GM21423 (cell line): ENCODE results near the gene PRDM11.
"Not testable (repeated sequence)": the region's sequence is repeated elsewhere in the genome, so short reads cannot be mapped to it uniquely, and the experiment has no call there.

Experiments
- ATAC-seq: cut with Tn5 transposase; IDR thresholded peaks from one replicate; pipeline ENCODE4 v1.9.1; 2021; ENCODE audit warnings: mild to moderate bottlenecking, moderate library complexity; ENCODE audit not compliant: unreplicated experiment

Gene PRDM11

DNA sequence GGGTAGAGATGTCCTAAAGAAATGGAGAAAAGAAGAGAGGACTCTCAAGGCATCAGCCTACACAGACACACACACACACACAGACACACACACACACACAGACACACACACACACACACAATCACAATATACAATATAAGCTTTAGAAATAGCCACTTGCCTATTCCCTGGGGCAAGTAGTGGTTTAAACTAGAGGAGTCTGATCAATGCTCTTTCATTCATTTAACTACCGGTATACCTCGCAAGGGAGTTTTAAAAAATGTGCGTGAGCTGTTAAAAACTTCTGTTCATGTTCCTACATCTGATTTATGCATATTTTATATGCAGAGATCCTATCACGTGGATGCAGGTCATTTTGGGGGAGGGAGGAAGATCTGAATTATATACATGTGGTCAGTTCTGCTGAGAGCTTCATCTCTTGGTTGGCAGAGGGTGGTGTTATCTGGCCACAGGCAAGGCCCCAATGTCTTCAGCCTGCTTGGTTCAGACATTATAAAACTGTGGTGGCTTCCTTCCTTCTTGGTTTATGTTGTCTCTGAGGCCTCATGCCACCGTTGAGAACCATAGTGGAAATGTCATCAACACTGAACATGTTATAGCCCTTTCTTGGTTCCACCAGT lies 83.1 kb downstream of the PRDM11 start:
- no peak for ATAC-seq

DNA sequence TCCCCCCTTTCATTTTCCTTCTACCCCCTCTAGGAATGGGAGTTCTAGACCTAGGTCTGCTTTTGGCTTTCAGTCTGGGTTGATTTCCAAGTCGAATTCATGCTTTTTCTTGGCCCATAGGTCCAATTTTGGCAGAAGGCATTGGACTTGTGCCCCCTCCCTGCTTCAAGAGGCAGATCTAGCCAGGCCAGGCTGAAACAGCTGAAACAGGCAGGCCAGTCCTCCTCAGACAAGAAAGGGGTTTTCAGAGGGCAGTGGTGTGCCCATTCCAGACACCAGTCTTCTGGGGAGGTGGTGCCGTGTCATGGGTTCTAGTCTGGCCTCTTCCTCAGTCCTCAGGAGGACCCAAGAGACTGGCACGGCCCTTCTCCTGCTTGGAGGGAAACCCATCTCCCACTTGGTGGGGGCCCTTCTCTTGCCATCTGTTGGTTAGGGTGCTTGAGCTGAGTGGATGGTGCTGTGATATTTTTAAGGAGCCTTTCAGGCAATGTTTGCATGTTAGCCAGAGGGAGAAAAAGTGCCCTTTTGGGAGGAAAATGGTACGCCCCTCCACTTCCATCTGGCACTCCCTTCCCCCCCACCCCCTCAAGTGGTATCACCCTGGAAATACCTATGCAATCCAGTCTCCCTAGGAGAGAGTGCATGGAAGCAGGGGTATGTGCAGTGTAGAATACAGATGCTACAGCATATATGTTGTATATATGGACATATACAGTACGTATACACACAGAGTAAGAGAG lies 86.1 kb downstream of the PRDM11 start:
- ATAC-seq = no peak

DNA sequence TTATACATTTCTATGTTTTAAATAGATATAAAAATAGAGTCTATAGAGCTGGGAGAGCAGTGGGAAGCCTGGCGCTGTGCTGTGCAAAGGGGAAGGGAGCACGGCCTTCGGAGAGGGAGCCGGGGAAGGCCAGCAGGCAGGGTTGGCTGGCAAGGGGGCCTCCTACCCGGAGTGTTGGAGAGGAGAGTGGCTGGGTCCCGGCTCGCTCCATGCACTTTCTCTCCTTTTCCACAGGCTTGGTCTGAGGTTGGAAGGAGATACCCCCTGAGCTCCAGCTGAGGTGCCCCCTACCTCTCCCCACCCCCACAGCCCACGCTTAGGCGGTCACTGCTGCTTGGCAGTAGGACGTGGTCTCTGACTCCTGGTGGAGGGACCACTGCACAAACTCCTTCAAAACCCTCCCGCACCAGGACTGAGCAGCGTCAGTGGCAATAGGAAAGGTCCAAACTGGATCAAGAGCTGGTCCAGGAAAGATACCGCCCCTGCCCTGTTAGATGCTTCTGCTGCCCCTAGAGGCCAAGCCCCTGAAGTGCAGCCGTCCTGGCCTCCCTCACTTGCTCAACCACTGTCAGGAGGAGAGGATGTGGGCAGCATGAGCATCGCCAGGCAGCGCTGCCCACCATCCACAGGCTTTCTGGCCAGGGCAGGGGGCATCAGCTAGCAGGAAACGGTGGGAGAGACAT lies 86.8 kb downstream of the PRDM11 start:
- peak; percentile 62 for ATAC-seq

DNA sequence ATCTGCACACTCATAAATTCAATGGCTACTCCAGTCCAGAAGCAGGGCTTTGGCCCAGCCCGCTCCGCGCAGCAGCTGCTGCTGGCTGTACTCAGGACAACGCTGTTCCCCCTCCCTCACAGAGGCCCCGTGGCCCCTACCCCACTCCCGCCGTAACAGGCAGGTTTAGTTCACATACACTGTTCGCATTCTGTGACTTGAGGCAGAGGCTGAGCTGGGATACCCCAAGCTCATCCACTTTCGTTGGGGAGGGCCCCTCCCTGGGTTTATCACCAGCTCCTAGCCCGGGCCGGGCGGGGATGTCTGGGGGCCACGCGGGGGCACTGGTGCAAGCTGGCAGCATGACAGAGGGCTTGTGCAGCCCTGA lies 87.3 kb downstream of the PRDM11 start:
- no peak for ATAC-seq

DNA sequence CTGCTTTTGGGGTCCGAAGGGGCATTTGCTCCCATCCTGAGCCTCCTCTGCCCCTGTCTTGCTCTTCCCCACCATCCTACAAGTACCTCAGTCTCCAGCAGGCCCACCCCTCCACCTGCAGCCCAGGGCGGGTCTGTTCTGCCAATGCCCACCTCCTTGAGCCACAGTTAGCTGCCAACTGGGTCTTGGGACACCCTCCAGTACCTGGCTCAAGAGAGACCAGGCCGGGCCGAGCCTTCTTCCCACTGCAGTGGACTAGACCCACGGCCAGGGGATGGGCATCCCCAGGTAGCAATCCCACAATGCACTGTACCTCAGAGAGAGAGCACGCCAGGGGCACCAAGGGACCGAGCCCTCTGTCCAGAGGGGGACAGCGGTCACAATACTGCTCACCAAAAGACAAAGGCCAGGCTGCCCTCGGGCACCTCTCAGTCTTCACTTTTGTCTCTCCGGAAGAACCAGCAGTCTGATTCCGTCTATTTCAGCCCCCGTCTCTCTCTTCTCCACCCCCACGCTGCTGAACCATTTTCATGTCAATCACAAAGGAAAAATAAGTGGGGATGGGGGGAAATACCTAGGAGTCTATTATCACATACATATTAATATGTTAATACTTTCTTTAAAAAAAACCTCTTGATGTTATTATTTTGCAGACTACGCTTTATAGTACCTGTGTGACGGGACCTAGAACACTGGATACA lies 88.0 kb downstream of the PRDM11 start:
- no peak for ATAC-seq

DNA sequence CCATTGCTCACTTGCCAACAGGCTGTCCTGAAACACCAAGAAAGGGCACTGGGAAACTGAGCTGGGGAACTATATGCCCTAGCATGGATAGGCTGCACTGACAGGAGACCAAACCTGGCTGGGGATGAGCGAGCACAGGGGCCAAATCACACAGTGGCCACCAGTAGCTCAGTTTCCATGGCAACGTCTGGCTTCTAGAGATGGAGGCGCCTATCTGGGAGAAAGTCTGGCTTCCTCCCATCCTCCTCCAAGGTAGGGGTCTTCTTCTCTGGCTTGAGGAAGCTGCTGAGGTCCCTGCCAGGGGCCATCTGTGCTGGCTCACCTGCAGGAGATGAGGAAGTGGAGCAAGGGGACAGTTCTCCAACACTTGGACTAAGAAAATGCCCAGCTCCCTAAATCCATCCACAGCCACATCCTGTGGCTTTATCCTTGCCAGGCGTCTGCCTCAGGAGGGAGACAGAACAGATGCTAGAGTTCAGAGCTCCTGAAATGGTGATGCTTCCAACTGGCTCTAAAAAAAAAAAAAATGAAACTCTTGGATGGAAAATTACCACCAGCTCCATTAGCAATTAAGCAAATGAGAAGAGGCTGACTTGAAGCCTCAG lies 91.4 kb downstream of the PRDM11 start:
- ATAC-seq = no peak

DNA sequence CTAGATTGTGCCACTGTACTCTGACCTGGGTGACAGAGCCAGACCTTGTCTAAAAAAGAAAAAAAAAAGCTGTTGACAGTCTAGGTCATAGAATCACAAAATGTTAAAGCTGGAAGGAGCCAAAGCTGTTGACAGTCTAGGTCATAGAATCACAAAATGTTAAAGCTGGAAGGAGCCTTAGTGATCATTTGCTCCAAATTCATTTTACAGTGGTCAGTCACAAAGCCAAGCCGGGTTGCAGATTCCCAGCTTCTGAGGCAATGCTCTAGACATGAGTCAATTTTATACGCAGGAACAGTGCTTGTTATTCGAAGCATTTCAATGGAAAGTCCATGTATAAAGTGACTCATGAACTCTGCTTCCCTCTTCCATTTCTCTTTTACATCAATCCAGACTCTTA lies 92.3 kb downstream of the PRDM11 start:
- no peak for ATAC-seq

DNA sequence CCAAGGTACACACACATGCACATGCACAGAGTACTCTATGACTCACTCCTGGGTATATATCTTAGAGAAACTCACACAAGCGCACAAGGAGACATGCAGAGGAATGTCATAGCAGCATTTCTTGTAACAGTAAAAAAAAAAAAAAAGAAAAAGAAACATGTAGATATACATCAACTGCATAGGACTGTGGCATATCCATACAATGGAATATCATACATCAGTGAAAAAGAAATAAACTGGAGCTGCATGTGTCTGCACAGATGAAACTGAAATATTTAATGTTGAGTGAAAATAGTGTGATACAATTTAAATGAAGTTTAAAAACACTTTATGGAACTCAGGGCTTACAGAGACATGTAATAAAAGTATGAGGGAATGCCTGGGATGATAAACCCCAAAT lies 93.3 kb downstream of the PRDM11 start:
- no peak for ATAC-seq

DNA sequence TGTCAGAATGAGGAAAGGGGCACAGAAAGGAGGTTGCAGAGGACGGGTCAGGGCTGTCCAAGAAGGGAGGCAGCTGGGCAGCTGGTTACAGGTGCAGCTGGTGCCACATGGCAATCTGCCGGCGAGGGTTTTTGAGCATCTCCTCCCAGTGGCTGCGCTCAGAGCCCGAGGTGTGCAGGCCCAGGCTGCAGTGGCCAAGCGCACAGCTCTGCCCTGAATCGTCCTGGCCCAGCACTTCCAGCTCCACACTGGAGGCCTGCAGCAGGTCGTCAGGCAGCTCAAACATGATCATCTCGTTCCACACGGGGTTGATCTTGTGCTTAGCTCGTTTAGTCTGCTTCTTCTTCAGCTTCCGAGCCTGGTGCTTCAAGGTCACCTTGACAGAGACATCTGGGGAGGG lies 97.5 kb downstream of the PRDM11 start:
- no peak for ATAC-seq

DNA sequence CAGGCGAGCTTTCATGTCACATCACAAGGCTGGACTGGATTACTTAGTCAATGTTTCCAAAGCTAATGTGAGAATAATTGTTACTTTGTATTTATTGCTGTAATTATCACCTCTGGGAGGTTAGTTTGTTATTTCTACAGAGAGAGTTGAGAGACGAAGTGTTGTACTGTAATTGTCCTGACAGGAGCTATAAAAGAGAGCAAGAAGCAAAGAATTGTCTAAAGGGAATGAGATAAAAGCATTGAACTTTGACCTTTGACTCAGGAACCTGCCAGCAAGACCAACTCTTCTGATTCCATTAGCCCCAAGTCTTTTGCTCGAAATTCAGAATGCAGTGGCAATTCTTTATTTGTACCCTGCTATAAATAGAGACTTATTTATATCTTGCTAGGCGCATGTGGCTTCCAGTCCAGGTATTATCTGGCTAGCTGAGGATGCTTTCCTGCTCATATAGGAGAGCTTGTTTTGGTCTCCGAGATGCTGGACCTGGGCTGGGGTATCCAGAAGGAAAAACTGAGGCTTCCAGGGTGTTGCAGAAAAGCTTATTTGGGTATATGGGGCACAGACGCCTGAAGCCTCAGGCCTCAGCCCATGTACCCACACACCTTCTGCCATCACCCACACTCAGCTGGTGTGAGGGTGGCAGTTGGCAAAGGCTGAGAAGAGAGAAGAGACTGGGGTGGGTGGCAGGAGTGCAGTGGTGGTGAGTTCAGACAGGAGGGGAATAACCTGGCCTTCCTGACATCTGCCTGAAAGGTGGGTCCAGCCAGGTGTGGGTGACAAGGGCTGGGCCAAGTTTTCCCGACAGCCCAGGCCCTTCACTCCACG lies 99.0 kb downstream of the PRDM11 start:
- no peak for ATAC-seq

DNA sequence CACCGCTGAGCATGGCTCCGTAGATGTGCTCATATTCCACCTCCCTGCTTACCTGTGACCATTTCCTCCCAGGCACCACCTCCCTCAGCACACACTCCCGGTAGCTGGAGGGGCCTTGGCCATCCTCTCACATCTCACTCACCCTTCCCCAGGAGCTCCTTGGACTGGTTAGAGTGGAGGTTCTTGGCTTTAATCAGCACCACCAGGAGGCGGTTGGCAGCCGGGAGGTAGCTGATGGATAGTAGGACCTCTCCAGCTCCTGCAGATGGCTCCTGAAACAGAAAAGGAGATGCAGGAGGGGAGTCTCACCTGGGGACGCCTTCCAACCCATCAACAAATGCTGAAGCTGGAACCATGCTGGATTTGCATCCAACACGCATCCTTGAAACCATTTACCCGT lies 99.8 kb downstream of the PRDM11 start:
- ATAC-seq = no peak

DNA sequence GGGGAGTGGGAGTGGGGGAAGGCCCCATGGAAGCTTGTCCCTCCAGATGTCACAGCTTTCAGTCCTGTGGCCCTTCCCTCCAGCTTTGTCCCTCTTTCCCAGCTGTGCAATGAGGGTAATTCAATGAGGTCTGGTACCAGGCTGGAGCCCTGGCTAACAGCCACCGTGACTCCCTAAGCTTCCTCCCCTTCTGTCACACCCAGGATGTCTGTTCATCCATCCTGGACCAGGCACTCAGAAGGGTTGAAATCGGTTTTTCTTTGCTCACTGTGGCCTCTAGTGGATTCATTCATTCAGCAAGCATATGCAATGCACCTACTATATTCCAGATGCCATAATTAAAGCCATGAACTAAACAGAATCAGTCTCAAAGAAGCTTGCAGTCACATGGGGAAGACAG lies 101.0 kb downstream of the PRDM11 start:
- ATAC-seq = no peak

DNA sequence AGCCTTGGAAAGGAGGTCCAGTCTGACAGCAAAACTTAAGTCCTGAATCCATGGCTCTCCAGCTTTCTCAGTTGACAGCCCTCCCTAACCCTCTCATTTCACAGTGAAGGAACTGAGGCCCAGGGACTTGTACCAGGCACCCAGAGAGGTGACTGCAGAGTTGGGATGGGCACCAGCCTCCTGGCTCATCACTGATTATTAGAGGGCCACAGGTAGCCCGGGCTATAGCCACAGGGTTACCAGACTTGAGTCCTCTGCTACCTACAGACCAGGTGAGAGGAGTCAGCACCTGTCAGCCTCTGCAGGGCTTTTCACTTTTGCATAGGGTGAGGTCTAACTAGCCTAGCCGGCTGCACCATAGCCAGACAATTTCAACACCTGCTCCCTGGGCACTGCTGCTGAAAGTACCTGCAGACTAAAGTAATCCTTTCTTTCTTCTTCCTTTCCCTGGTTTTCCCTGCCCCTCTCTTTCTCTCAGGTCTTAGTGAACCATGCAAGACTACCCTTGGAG lies 102.1 kb downstream of the PRDM11 start:
- ATAC-seq = no peak

DNA sequence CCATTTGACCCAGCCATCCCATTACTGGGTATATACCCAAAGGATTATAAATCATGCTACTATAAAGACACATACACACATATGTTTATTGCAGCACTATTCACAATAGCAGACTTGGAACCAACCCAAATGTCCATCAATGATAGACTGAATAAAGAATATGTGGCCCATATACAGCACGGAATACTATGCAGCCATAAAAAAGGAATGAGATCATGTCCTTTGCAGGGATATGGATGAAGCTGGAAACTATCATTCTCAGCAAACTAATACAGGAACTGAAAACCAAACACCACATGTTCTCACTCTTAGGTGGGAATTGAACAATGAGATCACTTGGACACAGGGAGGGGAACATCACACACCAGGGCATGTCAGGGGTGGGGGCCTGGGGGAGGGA lies 102.9 kb downstream of the PRDM11 start:
- ATAC-seq = not testable (repeated sequence)

DNA sequence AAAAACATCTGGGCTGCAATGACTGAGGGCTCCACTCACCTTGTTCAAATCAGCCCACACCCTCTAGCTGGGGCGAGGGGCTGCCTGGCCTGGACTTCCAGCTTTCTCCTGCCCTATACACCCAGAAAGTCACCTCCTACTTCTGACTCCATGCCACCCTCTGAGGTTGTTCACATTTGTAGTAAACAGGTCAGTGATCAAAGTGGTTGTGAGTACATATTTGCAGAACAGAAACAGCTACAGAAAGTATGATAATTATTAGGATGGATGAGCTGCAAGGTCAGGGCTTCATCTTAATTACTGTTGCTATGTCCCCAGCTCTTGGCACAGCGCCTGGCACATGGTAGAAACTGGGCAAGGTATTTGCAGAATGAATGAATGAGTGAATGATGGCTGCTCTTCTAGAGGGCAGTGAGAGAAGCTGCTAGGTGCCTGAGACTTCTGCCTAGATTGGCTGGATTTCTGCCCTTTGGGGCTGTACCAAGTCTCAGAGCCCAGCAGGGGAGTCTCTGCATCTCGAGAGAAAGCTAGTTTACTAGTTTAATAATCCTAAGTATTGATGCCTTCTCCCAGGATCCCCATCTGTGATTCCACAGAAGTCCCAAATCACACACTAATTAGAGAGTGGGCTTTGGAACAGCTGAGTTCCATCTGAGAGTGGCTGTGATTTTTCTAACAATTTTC lies 103.7 kb downstream of the PRDM11 start:
- no peak for ATAC-seq

DNA sequence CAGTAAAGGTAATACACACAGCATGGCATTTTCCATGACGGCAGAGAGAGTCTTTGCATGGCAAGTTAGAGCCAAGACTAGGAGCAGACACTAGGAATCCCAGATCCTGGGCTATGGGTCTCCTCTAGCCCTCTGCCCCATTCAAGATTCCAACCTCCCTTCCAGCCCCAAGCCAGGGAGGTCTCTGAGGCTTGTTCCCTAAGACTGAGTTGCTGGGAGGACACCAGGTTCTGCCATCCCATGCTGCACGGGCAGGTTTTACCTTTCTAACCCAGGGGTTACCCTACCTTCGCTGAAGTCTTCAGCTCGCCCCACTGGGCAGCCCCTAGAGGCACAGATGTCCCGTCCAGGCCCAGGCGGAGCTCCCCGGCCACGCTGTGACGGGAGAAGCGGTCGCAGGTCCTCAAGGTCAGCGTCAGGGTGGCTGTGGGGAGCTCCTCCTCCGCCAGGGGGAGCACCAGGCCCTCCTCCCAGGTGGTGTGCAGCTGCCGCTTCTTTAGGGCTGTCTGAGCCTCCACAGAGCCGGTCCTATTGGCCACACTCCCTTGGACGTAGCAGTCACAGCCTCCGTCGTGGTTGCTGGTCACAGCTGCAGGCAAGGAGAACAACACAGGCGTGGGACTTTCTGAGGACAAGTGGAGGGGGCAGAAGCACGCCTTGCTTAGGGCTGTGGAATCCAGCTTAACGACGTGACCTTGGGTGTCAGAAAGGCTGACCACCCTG lies 105.9 kb downstream of the PRDM11 start:
- no peak for ATAC-seq

DNA sequence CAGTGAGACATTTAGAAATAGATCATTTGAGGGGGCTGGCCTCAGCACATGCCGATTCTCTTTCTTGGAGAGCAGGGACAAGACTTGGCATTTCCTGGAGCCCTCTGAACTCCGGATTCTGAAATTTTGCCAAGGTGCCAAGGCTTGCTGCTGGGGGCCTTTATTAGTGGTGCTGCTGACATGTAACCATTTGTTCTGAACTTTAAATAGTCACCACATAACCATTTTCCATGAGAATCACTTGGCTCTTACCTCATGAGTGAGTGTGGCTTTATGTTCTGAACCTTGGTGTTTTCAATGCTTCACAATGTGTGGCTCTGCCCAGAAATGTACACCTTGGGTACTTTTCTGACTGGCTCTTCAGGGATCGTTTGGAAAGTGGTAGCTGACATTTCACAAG lies 106.4 kb downstream of the PRDM11 start:
- ATAC-seq = no peak

DNA sequence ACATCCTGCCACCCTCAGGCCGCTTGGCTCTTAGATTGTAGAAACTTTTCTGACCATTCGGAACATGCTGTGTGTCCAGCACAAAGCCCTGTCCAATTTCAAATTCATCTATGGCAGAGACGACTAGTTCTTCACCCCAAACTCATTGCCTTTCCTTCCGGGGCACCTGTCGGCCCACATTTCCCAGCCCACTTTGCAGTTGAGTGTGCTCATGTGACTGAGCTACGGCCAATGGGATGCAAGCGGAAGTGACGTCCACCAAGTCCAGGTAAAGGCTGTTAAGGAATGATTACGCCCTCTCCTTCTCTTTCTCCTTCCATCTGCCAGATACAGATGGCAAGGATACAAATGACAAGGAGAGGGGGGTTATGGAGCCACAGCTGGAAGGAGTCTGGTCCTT lies 107.2 kb downstream of the PRDM11 start:
- ATAC-seq = no peak

DNA sequence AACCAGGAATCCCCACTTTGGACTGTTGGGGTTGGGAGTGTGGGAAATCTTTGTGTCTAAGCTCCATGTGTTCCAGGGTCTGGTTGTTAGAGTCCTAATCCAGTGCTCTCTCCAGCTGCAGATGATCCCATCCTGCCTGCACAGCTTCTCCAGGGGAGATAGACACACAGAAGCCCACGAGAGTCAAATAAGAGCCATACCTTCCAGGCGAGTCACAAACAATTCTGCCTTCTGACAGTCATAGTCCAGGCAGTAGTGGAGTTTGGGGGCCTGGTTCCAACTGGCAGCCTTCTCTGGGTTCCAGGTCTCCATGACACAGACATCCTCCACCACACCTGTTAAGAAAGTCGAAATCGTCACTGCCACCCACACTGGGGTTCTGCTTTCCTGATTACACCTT lies 107.6 kb downstream of the PRDM11 start:
- no peak for ATAC-seq
